Tongue (tissue), 2 donors: ENCODE data around the gene CLIC5. TPM values are rescaled to one million over a fixed set of nuclear protein-coding genes. Genes with fewer than 3 reads are reported as not detected.
A peak's percentile ranks its signal among the peaks of the same experiment; 100 is the strongest.

Source experiments
- DNase-seq: peaks from one replicate; pipeline ENCODE4 v3.0.0-alpha.2; 2015
- total RNA-seq: library from RNA; depleted of rRNA; stranded (reverse); fragments of >200 nt; gene quantifications from one replicate; pipeline ENCODE4 v1.2.3, GENCODE V29; 2014

The CLIC5 gene
- 18.1 TPM for total RNA-seq

DNA sequence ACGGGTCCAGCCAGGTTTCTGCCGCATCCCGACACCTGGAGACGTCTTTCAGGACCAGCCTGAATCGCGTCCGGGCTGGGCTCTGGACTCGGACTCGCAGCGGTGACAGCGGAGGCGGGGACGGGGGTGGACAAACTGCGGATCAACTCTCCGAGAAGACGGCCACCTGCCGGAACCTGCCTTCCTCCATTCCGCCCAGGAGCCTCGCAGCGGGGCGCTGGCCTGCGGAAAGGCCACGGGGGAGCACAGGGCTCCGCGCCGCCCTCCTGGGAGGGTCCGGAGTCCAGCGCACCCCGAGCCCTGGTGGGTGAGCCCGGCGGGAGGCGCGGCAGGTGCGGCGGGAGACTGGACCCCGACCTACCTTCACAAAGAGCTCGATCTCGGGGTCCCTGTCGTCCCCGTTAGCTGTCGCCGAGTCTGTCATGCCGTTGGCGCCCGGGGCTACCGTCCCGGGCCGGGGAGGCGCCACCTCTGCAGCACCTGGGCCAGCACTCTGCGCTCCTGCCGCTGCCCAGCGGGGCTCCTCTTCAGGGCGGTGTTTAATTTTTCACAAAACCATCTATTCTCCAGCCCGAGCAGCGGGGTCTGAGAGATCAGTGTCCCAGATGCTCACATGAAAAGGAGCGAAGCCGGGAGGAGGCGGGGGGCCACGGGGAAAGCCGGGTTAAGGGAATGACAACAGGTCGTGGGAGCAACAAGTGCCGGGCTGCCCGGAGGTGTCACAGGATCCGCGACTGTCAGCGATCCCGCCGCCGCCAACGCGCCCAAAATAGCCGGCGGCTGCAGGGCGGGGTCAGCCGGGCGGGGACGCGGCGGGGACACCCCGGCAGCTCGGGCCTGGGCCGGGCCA lies at the start of gene CLIC5:
Gene CLIC5, minus strand, starts transcription at position 742 of the 850 bp plus-strand sequence. Its CDS starts 318 bp downstream, at position 424.
- DNase-seq, result peak; percentile 35

GRCh38 chr6:46062991-46063390 lies 47.3 kb upstream of the CLIC5 start:
- DNase-seq, result no peak

DNA sequence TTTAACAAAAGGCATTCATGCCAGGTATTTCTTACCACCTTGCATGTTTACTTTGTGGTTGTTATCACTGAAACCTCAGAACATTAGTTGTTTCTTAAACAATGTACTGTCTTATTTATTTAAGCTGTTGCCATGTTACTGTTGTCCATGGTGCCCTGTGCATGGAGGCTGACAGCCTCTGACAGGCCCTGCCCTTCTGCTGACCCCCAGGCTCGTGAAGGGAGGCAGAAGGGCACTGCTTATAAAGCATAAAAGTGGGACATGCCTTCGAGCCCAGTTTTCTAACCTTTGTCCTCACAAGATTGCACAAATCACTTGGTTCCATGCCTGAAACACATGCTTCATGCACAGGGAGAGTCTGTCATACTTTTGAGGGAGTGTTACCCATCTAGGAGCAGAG lies 46.7 kb upstream of the CLIC5 start:
- DNase-seq, result no peak

GRCh38 chr6:46061497-46061896 lies 45.8 kb upstream of the CLIC5 start:
- DNase-seq, result no peak

- DNase-seq, result no peak
Measured at GRCh38 chr6:46059608-46060007, 43.9 kb upstream of the CLIC5 start.

DNA sequence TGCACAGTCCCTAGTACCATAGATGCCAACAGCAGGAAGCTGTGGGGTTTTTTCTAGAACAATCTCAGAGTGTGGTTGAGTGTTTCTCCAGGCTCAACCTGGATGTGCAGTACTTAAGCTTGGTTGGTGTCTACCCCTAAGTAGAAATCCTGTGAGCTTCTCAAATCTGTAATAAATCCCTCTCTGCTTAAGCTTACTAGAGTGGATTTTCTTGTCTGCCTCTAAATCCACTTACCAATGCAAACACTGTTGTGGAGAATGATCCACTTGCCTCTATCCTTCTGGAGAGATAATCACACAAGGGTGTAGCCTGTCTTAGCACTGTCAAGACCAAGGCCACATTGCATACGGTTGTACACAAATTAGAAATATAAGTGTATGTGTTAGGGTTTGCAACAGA lies 43.3 kb upstream of the CLIC5 start:
- no peak for DNase-seq

DNA sequence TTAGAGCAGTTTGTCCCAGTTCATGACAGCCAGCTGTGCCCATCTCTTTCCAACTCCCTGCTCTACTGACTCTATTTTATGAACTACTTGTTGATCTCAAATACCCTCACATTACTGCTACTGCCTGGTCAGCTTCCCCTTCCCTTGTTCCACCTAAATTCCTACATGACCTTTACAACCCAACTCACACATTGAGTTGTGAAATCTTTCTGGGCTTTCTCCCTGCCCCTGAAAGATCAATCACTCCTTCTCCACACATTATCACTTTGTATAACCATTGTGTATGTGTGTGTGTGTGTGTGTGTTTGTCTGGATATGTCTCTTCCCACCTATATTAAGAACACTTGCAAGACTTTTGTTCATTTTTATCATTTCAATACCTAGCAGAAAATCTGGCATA lies 42.1 kb upstream of the CLIC5 start:
- no peak for DNase-seq

GRCh38 chr6:46056906-46057529 lies 41.4 kb upstream of the CLIC5 start:
- DNase-seq, result no peak

DNA sequence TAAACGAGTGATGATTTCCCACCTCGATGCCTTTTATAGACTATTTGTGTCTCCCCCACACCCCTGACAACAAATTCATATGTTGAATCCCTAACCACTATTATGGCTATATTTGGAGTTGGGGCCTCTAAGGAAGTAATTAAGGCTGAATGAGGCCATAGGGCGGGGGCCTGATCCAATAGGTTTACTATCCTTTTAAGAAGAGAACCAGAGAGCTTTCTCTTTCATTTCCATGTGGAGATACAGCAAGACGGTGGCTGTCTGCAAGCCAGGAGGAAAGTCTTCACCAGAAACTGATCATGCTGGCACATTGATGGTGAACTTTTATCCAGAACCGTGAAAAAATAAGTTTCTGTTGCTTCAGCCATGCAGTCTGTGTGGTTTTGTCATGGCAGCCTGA lies 38.9 kb upstream of the CLIC5 start:
- no peak for DNase-seq

GRCh38 chr6:46053039-46053933 lies 37.6 kb upstream of the CLIC5 start:
- peak; percentile 12 for DNase-seq

- DNase-seq, result no peak
Measured at GRCh38 chr6:46052479-46052878, 36.8 kb upstream of the CLIC5 start.

DNA sequence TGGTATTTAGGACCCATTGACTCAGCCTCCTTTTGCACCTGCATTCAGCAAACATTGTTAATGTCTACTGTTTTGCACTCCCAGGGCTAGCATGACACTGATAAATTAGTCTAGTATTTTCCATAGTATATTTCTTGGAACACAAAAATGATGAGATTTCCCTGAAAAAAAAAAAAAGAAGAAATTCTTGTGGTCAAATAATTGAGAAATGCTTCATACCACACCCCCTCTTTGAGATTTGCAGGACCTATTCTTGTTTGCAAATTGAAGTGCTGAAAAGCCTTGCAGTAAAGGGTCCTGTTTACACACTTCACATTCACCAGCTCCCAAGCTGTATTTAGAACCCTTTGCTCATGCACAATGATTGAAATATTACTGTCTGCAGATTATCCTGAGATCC lies 36.3 kb upstream of the CLIC5 start:
- no peak for DNase-seq

GRCh38 chr6:46050845-46051405 lies 35.3 kb upstream of the CLIC5 start:
- no peak for DNase-seq

DNA sequence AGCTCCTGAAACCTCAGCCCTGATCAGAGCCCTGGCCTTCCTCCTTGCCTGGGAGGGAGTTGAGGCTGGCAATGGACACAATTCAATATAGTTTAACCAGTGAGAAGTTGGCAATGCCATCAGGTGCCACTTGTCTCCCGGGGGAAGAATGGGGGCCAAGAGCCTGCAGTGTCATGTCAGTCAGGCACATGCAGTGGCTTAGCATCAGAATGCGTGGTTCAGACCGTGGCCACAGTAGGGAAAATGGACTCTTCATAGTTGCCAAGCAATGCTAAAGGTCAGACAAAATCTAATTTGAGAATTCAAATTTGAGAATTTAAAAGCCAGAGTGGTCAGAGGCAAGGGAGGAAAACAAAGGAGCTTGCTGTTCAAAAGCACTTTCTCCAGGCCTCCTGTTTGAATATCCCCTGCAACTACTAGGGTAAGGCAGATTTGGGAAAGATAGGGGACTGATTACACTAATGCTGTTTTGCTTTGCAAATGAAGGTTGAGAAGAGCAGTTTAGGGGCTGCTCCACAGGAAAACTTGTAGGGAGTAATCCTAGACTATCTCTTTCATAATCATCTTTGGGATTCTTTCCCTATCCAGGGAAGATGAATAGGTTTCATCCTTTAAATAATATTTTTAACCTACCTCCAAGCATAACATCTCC lies 33.1 kb upstream of the CLIC5 start:
- DNase-seq, result no peak

DNA sequence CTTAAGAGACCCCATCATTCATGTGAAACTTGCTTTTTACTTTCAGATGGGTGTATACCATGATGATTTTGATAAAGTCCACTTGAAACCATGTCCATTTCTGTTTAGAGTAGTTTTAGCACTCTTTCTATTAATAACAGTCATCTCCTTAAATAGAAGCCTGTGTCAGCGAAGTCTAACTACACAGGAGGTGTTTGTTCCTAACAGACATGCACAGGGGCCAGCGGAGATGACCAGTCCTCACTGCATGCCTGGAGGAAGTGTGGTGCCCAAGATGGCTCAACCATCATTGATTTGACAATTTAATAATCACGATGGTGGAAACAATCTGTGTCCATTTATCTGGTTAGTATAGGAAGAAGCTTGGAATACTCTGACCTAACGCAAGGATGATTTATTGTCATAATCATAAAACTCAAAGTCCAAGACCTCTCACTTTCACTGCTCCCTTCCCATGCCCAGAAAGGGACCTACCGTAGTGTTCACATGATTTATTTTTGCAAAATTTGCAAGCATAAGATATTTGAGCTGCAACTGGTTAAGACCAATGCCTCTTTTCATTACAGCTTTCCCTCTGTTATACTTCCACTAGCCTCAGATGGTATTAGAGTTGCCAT lies 31.0 kb upstream of the CLIC5 start:
- DNase-seq, result no peak

DNA sequence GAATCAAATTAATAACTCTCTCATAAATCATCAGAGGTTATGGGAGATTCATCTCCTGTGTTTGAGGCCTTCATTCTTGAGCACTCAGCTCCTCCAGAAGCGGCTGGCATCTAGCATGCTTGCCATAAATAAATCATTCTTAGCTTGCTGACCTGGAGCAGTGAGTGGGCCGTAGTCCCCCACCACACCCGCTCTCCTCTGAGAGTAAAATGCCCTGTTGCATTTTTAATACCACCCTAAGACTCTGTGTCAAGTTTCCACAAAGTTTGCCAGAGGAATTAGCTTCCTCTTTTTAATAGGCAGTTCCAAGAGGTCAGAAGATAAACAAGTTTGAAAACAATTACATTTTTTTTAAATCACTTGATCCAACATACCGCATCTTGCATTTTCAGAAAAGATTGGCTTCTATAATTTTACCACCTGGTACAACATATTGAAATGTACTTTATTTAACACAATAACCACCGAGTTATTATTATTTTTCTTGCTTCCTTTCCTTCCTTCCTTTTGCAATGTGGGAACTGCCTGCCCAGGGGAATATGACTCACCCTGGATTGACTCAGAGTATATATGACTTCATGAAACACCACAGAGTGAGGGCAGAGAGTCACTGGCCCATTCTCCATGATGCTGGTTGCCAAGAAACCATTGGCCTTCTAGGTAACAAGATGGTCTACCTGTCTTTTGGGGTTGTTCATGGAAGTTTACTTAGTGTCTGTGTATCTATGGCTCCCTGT lies 29.4 kb upstream of the CLIC5 start:
- DNase-seq, result peak; percentile 13

DNA sequence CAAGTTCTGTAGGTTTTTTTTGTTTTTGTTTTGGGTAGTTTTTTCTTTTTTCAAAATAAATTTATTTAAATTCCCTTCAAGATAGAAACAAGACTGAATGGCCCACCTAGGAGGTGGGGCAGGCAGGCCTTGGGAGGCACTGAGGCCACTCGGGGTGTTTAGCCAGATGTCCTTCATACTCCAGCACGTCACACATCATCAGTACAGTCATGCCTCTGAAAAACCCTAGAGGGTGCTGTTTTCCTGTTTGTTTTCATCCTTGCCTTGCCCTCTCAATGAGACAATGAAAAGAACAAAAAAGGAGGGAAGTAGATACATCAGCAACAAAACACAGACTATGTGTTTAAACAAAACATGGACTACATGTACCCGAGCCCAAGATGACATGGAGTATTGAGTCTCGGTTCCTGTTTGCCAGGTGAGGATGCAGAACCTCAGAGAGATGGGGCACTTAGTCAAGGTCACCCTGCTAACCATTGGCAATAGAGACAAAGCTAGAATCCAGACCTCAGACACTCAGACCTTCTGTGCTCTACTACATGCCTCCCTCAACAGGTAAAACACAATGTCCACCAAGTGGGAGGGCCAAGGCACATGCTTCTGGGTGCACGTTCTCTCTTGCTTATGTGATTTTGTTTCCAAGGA lies 26.8 kb upstream of the CLIC5 start:
- peak; percentile 8 for DNase-seq

DNA sequence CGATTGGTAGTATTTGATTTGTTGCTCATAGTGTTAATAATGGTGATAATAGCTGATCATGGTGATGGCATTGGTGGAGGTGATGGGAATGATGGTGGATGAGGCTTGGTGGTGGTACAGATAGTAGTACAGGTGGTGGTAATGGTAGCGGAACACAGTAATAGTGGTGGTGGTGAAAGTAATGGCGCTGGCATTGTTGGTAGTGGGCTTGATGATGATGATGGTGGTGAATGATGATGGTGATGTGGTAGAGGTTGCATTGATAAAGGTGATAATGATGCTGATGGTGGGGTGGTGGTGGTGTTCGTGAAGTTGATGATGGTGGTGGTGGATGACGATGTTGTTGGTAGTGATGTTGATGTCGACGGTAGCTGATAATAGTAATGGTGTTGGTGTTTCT lies 24.6 kb upstream of the CLIC5 start:
- no peak for DNase-seq

GRCh38 chr6:46039646-46040045 lies 24.0 kb upstream of the CLIC5 start:
- DNase-seq, result no peak

- DNase-seq, result no peak
Measured at GRCh38 chr6:46036911-46037310, 21.3 kb upstream of the CLIC5 start.
